DMS153 treated with DMSO at 0.1 percent for 48 hours (cell line): ENCODE data around the gene ERP27.

Source experiments
- DNase-seq: peaks from one replicate; lab custom pipeline; 2025; ENCODE audit not compliant: unreplicated experiment; lab: John Stamatoyannopoulos, UW

The ERP27 gene

GRCh38 chr12:14937014-14937413 is 1.3 kb downstream of the ERP27 start:
- no peak for DNase-seq

- DNase-seq, result no peak
These were observed 2.0 kb downstream of the ERP27 start for GRCh38 chr12:14936224-14936861.

GRCh38 chr12:14935031-14935430 is 3.3 kb downstream of the ERP27 start:
- DNase-seq, result no peak

GRCh38 chr12:14934511-14934910 is 3.8 kb downstream of the ERP27 start:
- DNase-seq, result no peak

- DNase-seq, result no peak
These were observed 6.4 kb downstream of the ERP27 start for GRCh38 chr12:14931791-14932560.

GRCh38 chr12:14931359-14931758 is 7.0 kb downstream of the ERP27 start:
- DNase-seq, result no peak

GRCh38 chr12:14930299-14930698 is 8.0 kb downstream of the ERP27 start:
- DNase-seq, result no peak

GRCh38 chr12:14928931-14929330 is 9.4 kb downstream of the ERP27 start:
- no peak for DNase-seq

GRCh38 chr12:14927267-14927666 is 11.1 kb downstream of the ERP27 start:
- DNase-seq, result no peak

- no peak for DNase-seq
These were observed 13.8 kb downstream of the ERP27 start for GRCh38 chr12:14924541-14924940.

- DNase-seq, result no peak
These were observed 14.4 kb downstream of the ERP27 start for GRCh38 chr12:14923944-14924343.

GRCh38 chr12:14921218-14921617 is 17.1 kb downstream of the ERP27 start:
- DNase-seq, result no peak

- DNase-seq, result no peak
These were observed 17.7 kb downstream of the ERP27 start for GRCh38 chr12:14920475-14921126.

GRCh38 chr12:14919455-14919854 is 18.9 kb downstream of the ERP27 start:
- no peak for DNase-seq

GRCh38 chr12:14915736-14916135 is 22.6 kb downstream of the ERP27 start:
- DNase-seq, result no peak

GRCh38 chr12:14913381-14913781 is 25.0 kb downstream of the ERP27 start:
- DNase-seq, result no peak

- no peak for DNase-seq
These were observed 27.2 kb downstream of the ERP27 start for GRCh38 chr12:14911131-14911530.

GRCh38 chr12:14910090-14910915 is 28.0 kb downstream of the ERP27 start:
- DNase-seq, result no peak

- DNase-seq, result no peak
These were observed 30.4 kb downstream of the ERP27 start for GRCh38 chr12:14907953-14908352.

- no peak for DNase-seq
These were observed 32.2 kb downstream of the ERP27 start for GRCh38 chr12:14906114-14906513.

- DNase-seq, result no peak
These were observed 32.9 kb downstream of the ERP27 start for GRCh38 chr12:14905269-14906004.
